Right forelimb (tissue), 1 donor: ENCODE results near the gene WNT7B.

Source experiments
- DNase-seq: peaks from one replicate; pipeline ENCODE4 v3.0.0-alpha.2; 2018

Gene WNT7B

DNA sequence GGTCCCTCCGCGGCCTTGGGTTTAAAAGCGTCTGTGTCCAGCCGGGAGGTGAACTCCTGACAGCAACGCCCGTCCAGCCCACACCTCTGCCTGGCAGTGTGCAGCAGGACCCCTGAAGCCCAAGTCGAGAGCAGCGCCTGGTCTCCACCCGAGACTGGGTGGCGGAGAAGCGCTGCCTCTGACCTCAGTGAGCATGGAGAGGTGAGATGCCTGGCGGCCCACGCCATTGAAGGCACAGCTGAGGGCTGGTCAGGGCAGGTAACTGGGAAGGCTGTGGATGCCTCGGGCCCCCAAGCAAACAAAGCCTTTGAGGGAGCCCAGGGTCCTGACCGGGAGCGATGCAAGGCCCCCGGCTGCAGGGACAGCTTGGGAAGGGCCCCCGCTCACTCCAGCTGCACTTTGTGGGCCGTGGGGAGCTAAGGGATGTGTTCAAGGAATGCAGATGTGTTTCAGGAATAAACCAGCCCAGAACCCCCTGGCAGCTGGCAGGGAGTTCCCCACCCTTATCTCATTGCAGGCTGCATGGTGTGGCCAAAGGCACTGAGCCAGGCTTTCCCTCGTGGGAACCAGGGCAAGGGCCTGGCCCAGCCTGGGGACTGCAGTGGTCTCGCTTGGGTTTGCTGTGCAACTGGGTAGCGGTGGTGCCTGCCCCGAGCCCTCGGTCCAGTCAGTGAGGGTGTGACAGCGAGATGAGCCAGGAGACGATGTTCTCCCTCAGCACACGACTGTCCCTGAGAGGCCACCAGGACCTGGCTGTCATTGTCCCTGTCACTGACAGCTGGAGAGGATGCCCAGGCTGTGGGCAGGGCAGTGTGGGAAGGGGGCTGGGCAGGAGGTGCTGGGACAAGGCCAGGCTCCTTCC lies 92.5 kb downstream of the WNT7B start:
- DNase-seq, result peak; percentile 29

DNA sequence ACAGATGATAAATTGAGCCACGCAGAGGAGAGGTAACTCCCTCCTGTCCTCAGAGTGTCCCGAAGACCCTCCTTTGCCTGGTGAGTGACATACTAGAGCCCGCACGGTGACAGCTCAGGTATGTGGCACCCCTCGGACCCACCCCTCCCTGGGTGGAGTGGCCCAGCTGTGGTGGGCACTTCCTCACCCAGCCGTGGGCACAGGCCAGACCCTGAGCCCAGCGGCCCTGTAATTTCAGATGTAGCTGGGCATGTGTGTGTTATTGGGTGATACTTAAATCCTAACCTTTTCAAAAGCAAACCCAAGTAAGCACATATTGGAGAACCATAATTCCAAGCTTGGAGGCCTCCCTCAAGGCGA lies 93.2 kb downstream of the WNT7B start:
- peak; percentile 19 for DNase-seq

DNA sequence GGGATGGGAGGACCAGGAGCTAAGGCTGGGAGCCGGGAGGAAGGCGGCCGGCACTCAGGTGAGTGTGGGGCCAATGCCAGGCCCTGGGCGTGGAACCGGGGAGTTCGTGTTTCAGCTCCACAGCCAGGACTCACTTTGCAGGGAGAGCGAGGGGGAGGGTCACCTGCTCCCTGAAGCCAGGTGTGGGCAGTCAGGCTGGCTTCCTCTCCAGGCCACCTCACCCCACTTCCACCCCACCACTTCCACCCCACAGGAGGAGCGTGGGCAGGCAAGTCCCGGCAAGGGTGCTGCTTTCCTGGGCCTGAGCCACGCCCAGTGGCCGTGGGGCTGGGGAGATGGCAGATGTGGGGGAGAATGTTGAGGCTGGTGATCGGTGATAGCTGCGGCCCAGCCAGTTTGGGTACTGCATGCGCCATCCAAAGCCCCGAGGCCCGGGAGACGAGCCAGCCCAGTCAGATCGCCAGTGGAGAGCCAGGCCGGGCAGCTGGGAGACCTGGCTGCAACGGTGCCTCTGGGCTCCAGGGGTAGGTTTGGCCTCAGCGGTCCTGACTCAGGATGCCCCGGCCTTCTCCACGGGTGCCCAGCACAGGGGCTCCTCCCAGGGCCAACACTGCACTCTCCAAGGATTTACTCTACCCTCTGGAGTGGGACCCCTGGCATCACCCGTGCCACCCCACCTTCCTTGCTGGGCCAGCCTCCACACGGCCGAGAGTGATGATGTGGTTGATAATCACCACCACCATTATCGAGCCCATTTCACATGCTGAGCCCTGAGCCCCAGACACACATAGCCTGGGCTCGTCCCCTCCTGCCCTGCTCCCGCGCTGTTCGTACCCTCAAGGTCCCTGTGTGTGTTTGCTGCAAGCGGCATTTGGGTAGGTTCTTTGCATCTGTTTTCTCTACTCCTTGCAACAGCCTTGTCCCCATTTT lies 93.8 kb downstream of the WNT7B start:
- DNase-seq, result peak; percentile 27

DNA sequence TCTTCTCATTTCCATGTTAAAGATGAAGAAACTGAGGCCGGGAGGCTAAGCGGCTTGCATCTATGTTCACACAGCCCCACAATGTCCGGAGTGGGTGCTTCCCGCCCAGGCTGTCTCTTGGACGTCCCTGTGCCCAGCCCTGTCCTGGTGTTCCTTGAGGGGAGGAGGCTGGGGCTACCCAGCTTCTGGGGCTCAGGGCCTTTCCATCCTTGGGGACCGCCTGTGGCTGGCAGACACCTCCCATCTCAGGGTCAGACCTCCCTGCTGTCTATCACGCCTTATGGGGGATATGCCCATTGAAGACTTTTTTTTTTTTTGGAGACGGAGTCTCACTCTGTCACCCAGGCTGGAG lies 95.5 kb downstream of the WNT7B start:
- no peak for DNase-seq

DNA sequence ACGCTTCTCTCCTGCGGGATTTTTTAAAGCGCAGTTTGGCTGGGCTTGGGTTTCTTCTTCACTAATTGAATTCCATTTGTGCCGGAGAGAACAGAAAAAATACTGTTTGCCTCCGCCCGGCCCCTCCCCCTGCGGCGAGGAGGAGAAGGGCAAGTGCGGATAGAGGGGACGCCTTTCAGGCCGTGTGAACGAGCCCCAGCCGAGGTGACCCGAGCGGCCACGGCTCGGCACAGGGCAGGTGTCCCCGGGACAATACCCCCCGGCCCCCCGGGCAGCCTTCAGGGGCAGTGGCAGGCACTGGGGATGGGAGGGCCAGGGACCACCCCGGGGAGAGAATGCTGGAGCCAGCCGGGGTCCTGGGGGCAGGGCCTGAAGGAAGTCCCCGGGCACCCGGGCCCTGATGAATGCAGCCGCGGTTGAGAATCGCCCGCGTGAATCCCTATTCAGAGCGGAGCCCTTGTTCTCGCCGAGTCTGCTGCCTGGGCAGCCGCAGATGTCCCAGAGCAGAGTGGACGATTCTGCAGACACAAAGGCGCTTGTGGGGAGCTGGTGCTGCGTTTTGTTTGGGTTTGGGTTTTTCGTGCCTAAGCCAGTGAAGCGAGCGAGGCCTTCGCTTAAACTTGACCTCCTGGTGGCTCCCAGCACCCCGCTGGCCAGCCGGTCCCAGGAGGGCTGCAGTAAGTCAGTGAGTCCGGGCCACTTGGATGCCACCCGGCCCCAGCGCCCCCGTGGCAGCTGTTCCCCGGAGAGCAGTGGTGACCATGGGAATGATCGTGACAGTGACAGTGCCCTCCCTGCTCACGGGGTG lies 96.0 kb downstream of the WNT7B start:
- DNase-seq, result peak; percentile 46

DNA sequence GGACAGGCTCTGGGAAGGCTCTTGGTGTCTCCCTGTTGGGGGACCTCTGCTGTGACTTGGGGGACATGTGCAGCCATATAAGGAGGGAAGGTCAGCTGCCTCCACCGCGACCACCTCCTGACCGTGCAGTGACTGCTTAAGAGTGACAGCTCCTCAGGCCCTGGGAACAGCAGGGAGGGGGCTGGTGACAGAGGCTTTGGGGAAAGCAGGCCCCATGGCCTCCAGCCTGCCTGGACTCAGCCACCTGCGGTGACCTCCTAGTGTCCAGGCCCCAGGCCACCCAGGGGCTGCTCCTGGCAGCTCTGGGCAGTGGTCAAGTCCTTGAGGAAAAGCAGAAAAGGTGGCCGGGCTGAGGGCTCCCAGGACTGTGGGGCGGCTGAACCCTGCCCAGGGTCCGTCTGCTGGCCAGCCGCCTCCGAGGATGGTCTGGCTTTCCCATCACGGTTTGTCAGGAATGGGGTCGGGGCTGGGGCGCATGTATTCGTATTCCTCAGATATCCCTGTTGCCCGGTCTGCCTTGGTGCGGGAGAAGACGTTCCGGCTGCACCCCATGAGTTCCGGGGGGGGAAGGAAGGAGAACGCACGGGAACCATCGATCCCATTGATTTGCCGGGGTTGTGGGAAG lies 96.8 kb downstream of the WNT7B start:
- peak; percentile 45 for DNase-seq

DNA sequence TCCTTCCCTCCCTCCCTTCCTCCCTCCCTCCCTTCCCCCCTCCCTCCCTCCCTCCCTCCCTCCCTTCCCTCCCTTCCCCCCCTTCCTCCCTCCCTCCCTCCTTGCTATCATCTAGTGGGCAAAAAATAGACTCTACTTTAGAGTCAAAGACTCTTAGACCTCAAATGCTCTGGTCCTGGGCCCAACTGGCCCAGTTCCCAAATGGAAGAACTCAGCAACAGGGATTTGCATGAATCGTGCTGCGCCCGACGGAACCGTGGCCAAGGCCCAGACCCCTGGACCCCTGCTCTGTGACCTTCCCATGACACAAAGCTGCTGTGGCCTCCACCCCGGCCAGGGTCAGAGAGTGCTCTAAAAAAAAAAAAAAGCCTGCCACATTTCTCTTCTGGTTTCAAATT lies 97.4 kb downstream of the WNT7B start:
- DNase-seq, result peak; percentile 43

DNA sequence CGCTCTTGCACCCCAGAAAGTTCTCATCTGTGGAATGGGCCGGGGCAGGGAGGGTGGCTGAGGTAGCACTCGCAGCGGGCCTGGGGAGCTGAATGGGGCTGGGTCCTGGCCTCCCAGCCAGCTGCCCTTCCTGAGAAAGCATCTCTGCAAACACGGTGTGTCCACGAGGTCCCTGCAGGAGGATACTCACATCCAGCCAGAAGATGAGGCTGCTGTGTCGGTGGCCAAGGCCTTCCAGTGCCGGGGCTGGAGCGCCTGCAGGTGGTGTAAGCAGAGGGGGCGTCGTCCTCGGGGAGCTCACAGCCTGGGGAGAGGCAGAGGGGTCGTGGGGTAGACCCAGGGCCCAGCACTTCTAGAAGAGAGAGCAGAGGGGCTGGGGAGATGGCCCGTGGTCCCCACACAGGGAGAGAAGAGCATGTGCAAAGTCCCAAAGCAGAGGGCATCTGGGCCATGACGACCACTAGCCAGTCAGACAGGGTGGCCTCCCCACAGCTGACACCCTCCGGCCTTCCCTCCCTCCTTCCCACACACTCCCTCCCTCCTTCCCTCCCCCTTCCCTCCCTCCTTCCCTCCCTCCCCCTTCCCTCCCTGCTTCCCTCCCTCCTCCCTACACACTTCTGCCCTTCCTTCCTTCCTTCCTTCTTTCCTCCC lies 97.9 kb downstream of the WNT7B start:
- peak; percentile 44 for DNase-seq

DNA sequence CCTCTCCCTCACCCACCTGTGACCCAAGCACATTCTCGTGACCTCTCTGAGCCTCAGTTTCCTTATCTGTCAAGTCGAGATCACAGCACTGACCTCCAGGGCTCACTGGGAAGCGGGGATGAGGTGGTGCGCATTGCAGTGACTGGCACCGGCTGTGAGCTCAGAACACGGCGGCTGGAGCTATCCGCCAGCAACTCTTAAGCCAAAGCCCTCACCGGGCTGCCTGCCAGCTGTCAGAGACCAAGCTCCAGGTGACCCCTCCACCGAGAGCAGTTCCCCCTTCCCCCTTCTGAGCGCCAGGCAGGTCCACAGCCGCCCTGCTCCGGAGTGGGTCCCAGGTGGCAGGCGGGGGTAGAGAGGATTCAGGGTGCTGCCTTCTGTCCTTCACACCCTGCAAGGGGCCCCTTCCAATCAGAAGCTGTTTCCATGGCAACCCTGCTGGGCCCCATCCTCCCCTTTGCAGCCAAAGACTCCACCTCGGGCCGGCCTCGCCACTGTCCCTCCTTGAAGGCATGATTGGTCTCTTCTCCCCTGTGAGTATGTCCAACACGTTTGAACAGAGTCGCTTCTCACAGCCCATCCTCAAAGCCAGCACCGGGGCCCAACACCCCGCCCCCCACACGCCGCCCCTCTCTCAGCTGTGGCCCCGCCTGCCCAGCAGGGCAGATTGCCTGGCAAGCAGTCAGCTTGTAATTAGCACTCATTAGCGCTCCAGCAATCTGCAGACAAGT lies 98.7 kb downstream of the WNT7B start:
- DNase-seq, result peak; percentile 45

DNA sequence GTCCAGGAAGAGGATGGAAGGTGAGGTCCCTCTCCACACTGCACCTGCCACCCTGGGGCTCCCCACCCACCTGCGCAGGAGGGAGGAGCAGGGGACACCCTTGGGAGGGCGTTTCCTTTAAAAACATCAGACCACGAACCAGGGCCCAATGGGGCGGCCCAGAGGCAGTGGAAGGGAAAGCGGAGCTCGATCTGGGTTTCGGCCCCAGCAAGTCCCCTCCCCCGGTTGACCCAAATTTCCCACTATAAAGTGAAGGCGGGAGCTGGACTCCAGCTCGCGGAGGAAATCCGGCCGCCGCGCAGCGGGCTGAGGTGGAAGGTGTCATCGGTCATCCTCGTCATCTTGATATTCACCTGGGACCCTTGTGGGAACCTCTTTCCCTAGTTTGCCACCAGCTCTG lies 99.3 kb downstream of the WNT7B start:
- DNase-seq, result no peak

DNA sequence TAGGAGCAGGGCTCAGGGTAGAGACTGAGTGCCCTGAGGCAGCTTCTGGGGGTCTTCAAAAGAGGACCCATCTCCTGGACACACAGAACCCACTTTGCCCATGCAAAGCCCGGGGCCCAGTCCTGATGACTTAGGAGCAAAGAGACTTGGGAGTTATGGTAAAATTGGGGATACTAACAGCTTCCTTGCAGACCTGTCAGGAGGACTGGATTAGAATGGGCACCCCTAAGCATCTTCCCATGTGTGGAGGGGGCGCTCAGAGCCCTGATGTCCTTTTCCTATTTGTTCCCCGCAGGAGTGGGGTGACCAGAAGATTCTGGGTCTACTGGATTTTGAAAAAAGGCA lies 100.0 kb downstream of the WNT7B start:
- no peak for DNase-seq

DNA sequence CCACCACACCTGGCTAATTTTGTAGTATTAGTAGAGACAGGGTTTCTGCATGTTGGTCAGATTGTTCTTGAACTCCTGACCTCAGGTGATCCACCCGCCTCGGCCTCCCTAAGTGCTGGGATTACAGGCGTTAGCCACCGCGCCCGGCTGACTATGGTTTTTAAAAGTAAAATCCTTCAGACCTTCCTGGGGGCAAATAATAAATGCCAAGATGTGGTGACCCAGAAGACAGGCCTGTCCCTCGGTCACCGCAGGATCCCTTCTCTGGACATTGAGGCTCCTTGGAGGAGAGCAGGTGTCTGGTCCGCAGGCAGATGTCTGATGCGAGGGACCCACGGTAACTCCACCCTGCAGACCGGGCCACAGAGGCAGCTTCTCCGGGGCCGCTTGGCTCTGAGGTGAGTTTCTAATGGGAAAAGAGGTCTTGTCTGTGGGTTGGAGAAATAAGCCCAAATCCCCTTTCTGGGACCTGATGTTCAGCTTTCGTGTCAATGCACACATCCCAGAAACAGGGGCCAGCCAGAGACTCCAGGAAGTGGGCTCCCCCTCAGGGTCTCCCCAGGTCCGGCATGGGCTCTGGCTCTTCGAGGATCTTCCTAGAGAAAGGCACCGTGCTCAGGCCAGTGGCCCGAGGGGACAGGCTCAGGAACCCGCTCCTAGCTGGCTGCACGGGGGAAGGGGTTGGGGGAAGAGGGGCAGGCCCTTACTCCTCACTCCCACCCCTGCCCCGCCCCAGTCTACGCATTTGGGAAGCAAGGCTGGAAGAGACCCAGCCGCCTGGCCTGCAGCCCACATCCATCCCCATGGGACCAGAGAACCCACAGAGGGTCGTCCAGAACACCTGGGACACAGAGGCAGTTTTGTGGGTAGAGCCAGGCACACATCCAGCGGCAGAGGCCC lies 100.6 kb downstream of the WNT7B start:
- peak; percentile 41 for DNase-seq

DNA sequence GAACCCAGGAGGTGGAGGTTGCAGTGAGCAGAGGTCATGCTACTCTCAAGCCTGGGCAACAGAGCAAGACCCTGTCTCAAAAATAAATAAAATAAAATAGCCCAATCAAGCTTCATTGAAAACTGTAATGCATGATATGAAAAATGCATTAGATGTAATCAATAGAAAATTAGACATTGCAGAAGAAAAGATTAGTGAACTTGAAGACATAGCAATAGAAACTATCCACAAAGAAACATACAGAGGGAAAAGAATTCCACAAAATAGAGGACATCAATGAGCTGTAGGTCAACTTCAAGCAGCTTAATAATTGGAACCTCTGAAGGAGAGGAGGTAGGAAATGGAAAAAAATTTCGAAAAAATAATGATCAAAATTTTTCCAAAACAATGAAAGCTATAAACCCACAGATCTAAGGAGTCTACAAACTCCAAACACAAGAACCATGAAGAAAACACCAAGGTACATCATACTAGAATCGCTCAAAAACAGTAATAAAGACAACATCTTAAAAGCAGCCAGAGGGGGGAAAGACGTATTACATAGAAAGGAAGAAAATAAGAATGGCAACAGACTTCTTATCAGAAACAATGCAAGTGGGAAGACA lies 104.2 kb downstream of the WNT7B start:
- no peak for DNase-seq

DNA sequence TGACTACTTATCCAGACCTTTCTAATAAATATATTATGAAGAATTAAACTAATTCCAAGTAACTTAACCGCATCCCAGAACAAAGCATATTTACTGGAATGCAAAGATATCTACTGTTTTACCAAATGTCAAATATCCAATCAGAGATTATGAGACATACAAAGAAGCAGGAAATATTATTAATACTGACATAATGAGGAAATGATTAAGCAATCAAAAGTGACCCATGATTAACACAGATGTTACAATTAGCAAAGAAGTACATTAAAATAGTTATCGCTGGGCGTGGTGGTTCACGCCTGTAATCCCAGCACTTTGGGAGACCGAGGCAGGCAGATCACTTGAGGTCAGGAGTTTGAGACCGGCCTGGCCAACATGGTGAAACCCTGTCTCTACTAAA lies 105.2 kb downstream of the WNT7B start:
- no peak for DNase-seq
